ENCODE data around the gene APEX2. TPM values are rescaled to one million over a fixed set of nuclear protein-coding genes. Genes with fewer than 3 reads are reported as not detected.
A peak's percentile ranks its signal among the peaks of the same experiment; 100 is the strongest.
"Not testable (repeated sequence)": the region's sequence is repeated elsewhere in the genome, so short reads cannot be mapped to it uniquely, and the experiment has no call there.

The APEX2 gene, protein sequence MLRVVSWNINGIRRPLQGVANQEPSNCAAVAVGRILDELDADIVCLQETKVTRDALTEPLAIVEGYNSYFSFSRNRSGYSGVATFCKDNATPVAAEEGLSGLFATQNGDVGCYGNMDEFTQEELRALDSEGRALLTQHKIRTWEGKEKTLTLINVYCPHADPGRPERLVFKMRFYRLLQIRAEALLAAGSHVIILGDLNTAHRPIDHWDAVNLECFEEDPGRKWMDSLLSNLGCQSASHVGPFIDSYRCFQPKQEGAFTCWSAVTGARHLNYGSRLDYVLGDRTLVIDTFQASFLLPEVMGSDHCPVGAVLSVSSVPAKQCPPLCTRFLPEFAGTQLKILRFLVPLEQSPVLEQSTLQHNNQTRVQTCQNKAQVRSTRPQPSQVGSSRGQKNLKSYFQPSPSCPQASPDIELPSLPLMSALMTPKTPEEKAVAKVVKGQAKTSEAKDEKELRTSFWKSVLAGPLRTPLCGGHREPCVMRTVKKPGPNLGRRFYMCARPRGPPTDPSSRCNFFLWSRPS
- total RNA-seq (2014; rRNA removed; shearing (Covaris generic)), result 15.3 and 17.4 TPM in 2 replicates
- 18.6 and 25.1 TPM in 2 replicates for polyA plus RNA-seq (2014; cell fraction: nucleus; rRNA removed)

DNA sequence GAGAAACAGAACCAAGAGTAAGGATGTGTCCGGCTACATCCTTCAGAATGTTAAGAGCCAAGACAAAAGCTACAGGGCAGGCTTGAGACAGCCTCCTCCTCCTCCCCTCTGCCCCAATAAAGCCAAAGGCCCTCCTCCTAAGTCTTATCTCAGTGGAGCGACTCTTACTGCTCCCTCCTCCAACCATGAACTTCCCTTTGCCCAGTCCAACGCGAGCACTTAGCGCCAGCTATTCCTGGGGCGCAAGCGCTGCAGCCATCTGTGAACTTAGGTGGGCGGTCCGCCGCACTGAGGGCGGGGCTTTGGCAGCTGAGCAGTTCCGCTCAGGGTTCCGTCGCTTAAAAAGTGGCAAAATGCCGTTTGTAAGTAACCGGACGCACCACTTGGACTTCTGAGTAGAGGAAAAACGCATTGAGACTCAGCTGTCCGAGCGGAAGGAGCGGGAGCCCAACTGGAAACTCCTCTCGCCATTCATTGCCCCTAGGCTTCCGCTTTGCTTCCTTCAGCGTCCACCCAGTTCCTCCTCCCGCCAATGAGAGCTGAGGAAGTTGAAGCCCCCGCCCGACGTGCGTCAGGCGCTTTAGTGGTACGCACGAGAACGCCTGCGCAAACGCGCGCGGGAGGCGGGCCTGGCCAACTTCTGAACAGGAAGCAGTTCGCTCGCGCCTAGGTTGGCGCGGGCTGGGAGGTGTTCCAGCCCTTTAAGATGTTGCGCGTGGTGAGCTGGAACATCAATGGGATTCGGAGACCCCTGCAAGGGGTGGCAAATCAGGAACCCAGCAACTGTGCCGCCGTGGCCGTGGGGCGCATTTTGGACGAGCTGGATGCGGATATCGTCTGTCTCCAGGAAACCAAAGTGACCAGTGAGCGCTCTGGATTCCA lies at the start of gene APEX2:
TSS of gene APEX2 (plus strand) at position 647 of the 882 bp plus-strand sequence. CDS start at position 707, 60 bp downstream.
- DNase-seq (ENCODE audit: extremely low read depth, low read depth), result peak; percentile 90

DNA sequence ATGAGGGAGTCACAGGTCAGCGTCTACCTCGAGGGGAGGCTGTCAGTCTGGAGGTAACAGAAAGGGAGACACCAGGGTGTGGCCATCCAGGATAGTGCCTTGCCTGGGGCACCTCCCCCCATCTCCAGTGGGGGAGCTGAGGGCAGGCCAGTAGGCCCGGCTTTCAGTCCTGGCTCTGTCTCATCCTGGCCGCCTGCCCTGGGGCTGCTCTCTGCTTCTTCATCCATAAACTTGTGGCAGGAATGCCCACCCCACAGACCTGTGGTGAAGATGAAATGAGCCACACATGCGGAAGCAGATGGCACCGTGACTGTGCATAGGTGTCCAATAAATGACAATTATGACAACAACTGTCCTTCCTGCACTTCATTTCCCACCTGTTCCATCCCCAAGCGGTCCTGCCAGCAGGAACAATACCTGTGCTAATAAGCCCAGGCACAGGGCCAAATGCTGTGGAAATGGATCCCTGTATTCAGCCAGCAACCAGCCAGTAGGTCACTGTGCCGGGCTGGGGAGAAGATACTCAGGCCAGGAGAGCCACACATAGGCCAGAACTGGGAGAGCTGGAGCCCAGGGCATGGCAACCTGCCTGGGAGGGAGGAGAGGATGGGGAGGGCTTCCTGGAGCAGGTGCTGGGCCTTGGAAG lies 49.3 kb upstream of the APEX2 start:
- DNase-seq (ENCODE audit: extremely low read depth, low read depth), result no peak

DNA sequence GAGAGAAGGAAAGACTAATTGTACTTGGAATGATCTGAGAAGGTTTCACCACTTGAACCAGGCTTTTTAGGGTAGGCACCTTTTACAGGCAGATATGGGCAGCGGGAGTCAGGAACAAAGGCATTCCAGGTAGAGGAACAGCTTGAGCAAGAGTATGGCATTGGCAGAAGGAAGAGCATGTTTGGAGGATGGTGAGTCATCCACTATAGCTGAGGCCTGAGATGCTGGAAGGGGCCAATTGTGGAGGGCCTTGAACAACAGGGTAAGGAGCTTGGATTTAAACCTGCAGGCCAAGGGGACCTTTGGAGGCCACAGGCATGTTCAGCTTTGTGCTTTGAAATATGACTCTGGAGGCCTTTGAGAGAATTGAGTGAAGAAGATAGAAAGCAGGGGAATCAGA lies 38.4 kb upstream of the APEX2 start:
- no peak for DNase-seq (ENCODE audit: extremely low read depth, low read depth)

DNA sequence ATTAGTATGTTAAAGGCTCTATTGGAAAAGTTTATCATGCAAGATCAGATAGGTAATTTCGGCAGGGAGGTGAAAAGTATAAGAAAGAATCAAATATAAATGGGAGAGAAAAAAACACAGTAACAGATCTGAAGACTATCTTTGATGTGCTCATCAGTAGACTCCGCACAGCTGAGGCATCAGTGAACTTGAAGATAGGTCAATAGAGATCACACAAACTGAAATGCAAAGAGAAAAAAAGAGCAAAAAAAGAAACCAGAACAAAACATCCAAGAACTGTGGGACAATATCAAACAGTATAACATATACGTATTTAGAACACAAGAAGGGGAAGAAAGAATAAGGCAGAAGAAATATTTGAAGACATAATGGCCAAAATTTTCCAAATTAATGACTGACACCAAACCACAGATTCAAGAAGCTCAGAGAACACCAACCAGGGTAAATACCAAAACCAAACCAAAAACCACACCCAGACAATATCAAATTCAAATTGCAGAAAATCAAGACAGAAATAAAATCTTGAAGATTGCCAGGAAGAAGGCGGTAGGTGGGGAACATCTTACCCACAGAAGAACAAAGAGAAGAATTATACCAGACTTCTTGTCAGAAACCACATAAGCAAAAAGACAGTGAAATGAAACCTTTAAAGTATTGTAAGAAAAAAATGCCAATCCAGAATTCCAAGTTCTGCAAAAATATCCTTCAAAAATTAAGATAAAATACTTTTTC lies 35.2 kb upstream of the APEX2 start:
- DNase-seq (ENCODE audit: extremely low read depth, low read depth), result no peak

DNA sequence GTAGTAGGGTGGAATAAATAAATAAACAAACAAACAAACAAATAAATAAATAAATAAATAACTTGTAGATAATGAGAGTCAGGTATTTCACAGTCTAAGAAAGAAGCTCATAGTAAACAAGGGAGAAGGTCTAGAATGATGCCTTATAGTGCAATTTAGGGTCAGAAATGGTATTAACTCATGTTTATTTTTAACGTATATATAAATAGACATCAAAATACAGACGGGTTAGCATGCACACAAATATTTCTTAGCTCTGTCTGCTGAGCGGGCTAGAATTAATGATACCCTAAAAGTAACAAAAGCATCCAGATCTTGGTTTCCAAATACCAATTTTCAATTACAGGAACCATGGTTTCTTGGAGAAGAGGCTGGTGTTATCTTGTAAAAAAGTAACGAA lies 22.8 kb upstream of the APEX2 start:
- DNase-seq (ENCODE audit: extremely low read depth, low read depth), result no peak

DNA sequence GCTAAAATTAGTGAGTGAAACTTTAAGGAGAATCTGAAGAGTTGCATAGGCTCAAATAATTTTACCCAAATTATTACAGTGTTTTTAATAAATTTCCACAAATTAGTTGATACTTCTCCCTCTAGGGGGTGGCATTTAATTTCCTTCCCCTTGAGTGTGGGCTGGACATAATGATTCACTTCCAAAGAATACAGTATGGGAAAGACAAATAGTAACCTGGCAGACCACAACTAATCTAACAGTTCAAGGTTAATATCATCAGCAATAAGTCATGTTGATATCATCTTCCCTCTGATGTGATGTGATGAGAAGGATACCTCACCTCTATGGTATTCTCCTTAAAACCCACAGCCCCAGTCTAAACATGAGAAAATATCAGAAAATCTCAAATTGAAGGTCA lies 21.7 kb upstream of the APEX2 start:
- DNase-seq (ENCODE audit: extremely low read depth, low read depth), result no peak

DNA sequence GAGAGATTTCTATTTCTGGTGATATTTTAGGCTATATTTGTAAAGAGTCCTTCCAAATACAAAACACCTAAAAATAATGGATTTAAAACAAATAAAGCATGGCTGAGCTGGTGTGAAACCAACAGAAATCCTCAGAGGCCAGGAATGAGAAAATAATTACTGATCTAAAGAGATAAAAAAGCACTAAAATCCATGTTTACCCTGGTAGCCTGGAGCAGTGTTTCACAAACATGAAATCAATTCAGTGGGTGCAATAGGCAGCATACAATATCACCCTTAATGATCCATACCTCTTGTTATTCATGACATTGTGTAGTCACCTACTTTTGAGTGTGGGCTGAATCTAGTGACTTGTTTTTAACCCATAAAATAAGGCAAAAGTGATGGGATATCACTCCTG lies 20.7 kb upstream of the APEX2 start:
- DNase-seq (ENCODE audit: extremely low read depth, low read depth), result no peak

DNA sequence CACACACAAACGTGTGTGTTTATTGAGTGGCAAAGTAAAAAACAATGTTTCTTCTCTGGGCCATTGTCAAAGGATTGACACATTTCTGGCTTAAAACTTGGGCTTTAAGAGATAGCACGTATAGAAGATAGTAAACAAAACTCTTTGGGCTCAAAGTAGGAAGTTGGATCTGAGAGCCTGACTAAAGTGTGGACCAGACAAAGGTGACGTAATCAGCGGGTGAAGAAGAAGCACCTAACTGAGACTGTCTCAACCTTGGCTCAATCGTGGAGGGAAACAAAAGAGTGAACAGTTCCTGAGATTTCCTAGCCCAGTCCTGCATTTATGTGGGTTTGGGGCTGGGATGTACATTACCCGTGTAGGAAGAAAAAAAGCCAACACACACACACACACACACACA lies 19.8 kb upstream of the APEX2 start:
- DNase-seq (ENCODE audit: extremely low read depth, low read depth), result no peak

DNA sequence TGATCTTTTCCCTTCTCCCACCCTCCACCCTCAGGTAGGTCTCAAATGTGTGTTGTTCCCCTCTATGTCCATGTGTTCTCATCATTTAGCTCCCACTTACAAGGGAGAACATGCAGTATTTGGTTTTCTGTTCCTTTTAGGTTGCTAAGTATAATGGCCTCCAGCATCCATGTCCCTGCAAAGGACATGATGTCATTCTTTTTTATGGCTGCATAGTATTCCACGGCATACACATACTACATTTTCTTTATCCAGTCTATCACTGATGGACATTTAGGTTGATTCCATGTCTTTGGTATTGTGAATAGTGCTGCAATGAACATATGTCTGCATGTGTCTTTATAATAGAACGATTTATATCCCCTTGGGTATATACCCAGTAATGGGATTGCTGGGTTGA lies 16.9 kb upstream of the APEX2 start:
- DNase-seq (ENCODE audit: extremely low read depth, low read depth), result not testable (repeated sequence)

DNA sequence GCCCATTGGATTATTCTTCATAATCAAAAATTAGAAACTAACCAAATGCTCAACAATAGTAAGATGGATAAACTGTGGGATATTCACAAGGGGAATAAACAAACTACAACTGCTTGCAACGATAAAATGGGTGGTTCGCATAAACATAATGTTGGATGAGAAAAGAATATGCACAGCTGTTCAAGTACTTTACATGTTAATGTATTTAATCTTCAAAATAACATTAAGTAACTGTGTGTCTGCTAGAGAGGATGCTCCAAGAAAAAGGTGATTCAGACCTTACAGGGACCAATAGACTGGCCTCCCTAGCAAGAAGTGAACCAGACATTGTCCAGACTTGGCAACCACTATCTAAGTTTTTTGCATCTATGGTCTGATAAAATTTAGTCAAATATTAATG lies 8.5 kb upstream of the APEX2 start:
- no peak for DNase-seq (ENCODE audit: extremely low read depth, low read depth)

DNA sequence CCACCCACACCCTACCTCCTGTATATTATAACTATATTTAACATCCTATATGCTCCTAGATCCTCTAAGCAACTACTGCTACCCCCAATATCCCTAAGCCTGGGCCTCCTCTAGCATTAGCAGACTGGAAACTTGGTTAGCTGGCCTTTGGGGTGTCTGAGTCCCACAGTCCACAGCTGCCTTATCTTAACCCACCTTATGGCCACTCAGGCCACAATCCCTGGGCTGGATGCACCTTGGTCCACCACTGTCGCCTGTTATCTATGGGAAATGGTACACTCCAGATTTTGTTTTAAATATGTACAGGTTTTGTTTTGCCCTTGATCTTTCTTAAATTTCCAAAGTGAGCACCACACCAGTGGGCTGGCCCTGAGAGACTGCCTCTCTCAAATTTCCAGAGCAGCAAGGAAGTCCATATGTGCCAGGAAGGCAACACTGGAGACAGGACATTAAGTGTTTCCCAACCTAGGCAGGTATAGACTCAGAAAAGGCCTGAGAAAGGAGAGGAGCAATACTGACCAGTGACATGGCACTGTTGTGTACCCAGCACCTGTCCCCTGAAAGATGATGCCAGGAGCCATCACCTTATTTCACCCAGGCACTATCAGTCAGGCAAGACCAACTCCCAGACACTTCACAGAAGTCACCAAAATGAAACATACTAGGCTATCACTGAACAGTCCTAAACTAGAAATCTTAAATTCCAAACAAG lies 7.1 kb upstream of the APEX2 start:
- DNase-seq (ENCODE audit: extremely low read depth, low read depth), result no peak

DNA sequence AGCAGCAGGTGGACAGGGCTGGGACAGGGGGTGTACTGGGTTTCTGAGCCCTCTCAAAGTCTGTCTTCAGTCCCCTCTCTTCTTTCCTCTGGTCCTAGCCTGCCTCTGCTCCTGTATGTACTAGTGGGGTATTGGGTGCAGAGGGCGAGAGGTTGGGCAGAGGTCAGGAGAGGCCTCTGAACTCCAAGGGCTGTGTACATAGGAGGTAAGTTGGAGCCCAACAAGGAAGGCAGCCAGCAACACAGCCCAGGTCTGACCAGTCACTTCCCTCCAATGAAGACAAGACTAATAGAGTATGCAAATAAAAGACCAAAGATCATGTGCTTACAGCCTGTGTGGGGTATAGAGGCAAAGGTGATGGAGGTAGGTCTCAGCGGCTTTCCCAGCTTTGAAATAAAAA lies 6.1 kb upstream of the APEX2 start, which contains the start of gene PFKFB1:
TSS of gene PFKFB1 (minus strand) at position 90 of the 400 bp plus-strand sequence. CDS start 181 bp downstream, outside the sequence.
- no peak for DNase-seq (ENCODE audit: extremely low read depth, low read depth)

DNA sequence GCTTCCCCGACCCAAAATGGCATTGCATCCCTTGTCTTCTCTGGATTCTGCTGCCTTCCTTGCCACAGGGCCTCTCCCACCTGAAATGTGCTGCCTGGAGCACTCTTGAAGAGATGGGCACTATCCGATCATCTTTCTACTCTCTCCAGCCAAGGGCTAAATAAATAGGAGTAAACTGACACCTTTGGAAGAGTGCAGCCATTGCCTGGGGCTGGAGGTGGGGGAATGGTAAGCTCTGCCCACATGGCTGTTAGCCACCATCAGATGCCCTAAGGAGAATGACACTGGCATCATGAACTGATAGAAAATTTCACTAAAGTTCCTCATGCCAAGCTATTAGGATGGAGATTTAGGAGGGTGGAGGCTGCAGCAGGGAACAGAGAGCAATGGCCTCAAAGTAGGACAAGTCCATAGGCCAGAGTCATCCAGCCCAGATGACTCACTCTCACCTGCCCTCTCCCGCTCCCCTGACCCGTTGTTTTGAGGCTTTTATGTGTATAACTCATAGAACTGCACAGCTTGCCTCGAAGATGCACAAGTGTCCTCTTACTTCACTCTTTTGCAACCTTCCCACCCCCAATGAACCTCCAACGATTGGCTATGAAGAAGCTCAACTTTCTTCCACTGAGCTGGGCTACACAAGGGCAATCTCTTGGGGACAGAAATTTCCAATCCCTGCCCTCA lies 5.4 kb upstream of the APEX2 start:
- no peak for DNase-seq (ENCODE audit: extremely low read depth, low read depth)

DNA sequence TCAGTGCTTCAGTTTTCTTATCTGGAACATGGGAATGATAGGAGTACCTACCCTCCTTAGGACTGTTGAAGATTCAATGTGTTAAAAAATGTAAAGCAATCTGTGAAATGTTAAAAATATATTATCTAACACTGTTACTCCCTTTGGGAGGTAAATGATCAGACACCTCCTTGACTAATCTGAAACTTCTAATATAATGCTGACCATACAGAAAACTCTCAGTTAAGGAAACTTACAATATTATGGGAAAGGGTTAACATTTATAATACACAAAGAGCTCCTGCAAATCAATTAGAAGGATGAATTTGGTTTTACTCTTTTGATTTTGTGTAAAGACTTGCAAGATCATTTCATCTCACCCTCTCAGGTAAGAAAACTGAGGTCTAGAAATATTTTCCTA lies 4.5 kb upstream of the APEX2 start:
- no peak for DNase-seq (ENCODE audit: extremely low read depth, low read depth)

DNA sequence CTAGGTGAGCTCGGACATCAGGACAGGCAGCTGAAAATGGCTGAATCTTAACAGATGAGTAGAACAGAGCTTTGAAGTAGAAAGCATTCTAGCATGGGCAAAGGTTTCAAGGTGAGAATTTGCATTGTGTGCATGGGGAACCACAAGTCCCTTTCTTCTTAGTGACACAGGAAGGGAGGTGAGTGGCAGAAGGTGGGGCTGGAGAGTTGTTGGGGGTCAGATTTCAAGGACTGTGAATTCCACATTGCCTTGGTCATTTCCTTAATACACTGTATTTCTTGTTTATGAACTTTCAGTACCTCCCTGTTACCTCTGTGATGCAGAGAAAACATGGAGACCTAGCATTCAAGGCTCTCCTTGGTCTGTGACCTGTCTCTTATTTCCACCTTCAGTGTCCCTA lies 4.1 kb downstream of the APEX2 start:
- DNase-seq (ENCODE audit: extremely low read depth, low read depth), result no peak

DNA sequence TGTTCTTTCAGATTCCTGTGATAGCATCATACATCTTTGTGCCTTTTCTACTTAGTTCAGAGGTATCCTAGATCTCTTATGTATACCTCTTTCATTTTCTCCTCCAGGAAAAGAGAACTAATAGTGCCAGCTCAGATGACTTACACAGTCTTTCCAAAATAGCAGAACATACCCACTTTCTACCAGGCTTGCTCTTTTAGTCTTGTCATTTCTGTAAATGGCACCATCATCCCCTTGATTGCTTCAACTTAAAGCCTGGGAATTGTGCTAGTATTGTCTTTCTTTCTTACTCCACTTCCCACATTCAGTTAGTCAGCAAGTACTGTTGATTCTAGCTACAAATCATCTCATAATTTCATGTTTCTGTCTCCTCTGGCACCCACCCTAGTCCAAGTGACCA lies 5.1 kb downstream of the APEX2 start:
- DNase-seq (ENCODE audit: extremely low read depth, low read depth), result no peak

DNA sequence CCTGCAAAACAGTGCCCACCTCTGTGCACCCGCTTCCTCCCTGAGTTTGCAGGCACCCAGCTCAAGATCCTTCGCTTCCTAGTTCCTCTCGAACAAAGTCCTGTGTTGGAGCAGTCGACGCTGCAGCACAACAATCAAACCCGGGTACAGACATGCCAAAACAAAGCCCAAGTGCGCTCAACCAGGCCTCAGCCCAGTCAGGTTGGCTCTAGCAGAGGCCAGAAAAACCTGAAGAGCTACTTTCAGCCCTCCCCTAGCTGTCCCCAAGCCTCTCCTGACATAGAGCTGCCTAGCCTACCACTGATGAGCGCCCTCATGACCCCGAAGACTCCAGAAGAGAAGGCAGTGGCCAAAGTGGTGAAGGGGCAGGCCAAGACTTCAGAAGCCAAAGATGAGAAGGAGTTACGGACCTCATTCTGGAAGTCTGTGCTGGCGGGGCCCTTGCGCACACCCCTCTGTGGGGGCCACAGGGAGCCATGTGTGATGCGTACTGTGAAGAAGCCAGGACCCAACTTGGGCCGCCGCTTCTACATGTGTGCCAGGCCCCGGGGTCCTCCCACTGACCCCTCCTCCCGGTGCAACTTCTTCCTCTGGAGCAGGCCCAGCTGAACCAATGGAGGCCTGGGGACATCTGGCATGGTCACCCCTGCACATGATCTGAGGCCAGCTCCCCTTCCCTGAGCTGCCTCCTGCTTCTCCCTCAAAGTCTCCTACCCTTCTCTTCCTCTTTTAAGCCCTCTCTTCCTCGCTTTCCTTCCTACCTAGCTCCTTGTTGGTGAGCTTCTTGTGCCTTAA lies 6.9 kb downstream of the APEX2 start:
- DNase-seq (ENCODE audit: extremely low read depth, low read depth), result no peak

DNA sequence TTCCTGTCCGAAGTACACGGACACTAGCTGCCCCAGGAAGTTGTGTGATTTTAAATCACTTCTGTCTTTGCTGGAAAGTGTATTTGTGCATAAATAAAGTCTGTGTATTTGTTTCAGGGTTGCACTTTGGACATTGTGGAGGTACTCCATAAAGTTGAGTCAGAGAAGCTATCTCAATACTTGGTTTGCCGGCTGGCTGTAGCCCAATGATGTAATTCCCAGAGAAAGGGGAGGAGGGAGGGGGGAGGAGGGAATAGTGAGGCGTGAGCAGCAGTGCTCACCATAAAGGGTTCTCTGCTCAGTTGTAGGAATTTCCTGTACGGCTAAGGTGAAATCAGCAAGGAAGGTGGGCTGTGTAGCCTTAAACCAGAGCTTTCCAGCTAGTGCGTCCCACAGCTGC lies 7.5 kb downstream of the APEX2 start:
- DNase-seq (ENCODE audit: extremely low read depth, low read depth), result no peak
